GM12873 (cell line): ENCODE measurements around the gene SUZ12.

Source experiments
- CTCF ChIP-seq: IDR thresholded peaks from 2 replicates; pipeline ENCODE4 v1.5.1; 2012; ENCODE audit warnings: low read depth, mild to moderate bottlenecking, moderate library complexity, low read length, control low read depth; ENCODE audit not compliant: insufficient read depth; ENCODE audit errors: missing control alignments

The SUZ12 gene

GRCh38 chr17:31931756-31932155 lies 5.1 kb upstream of the SUZ12 start:
- no peak for TF ChIP-seq CTCF

- no peak for TF ChIP-seq CTCF
Observed at GRCh38 chr17:31935512-31935911, 1.3 kb upstream of the SUZ12 start.

GRCh38 chr17:31967648-31968047 lies 30.8 kb downstream of the SUZ12 start:
- TF ChIP-seq CTCF = no peak

- TF ChIP-seq CTCF = no peak
Observed at GRCh38 chr17:31997005-31997404, 60.2 kb downstream of the SUZ12 start.

GRCh38 chr17:32006957-32007462 lies 70.2 kb downstream of the SUZ12 start, which contains the start of gene LRRC37B:
LRRC37B (plus strand) TSS chr17:32007383; CDS start chr17:32021393, 14,010 bp downstream.
- TF ChIP-seq CTCF = peak; percentile 83

- TF ChIP-seq CTCF = no peak
Observed at GRCh38 chr17:32007463-32008298, 70.9 kb downstream of the SUZ12 start.

GRCh38 chr17:32009262-32009542 lies 72.4 kb downstream of the SUZ12 start:
- no peak for TF ChIP-seq CTCF
